GM04504 (cell line): Measurements from ENCODE around the gene ZNF195.
A peak's percentile ranks its signal among the peaks of the same experiment; 100 is the strongest.
"Not testable (repeated sequence)": the region's sequence is repeated elsewhere in the genome, so short reads cannot be mapped to it uniquely, and the experiment has no call there.

Experiments
- DNase-seq: peaks from one replicate; pipeline ENCODE4 v3.0.0-alpha.2; 2012; ENCODE audit warnings: low read depth

The ZNF195 gene

GRCh38 chr11:3378426-3379423, at the start of gene ZNF195:
Gene ZNF195 (minus strand): TSS chr11:3379146. CDS start chr11:3379040, 106 bp downstream.
- DNase-seq, result peak; percentile 85

- not testable (repeated sequence) for DNase-seq
Measured at GRCh38 chr11:3428076-3428475, 49.1 kb upstream of the ZNF195 start.

GRCh38 chr11:3426541-3426940, 47.6 kb upstream of the ZNF195 start:
- DNase-seq, result not testable (repeated sequence)

GRCh38 chr11:3423928-3424327, 45.0 kb upstream of the ZNF195 start:
- DNase-seq, result not testable (repeated sequence)

- peak; percentile 17 for DNase-seq
Measured at GRCh38 chr11:3423138-3423731, 44.3 kb upstream of the ZNF195 start.

GRCh38 chr11:3422380-3423137, 43.6 kb upstream of the ZNF195 start:
- DNase-seq, result peak; percentile 95

- peak; percentile 29 for DNase-seq
Measured at GRCh38 chr11:3421608-3422379, 42.8 kb upstream of the ZNF195 start.

- DNase-seq, result not testable (repeated sequence)
Measured at GRCh38 chr11:3420281-3421042, 41.5 kb upstream of the ZNF195 start.

- not testable (repeated sequence) for DNase-seq
Measured at GRCh38 chr11:3419496-3419895, 40.5 kb upstream of the ZNF195 start.

- peak; percentile 25 for DNase-seq
Measured at GRCh38 chr11:3417047-3417446, 38.1 kb upstream of the ZNF195 start.

- DNase-seq, result not testable (repeated sequence)
Measured at GRCh38 chr11:3415301-3415700, 36.4 kb upstream of the ZNF195 start.

- DNase-seq, result not testable (repeated sequence)
Measured at GRCh38 chr11:3413666-3414065, 34.7 kb upstream of the ZNF195 start.

GRCh38 chr11:3412837-3413236, 33.9 kb upstream of the ZNF195 start:
- no peak for DNase-seq

GRCh38 chr11:3408722-3409121, 29.8 kb upstream of the ZNF195 start:
- peak; percentile 34 for DNase-seq

GRCh38 chr11:3408058-3408605, 29.2 kb upstream of the ZNF195 start:
- DNase-seq, result not testable (repeated sequence)

- DNase-seq, result not testable (repeated sequence)
Measured at GRCh38 chr11:3406937-3407336, 28.0 kb upstream of the ZNF195 start.

- DNase-seq, result not testable (repeated sequence)
Measured at GRCh38 chr11:3406223-3406875, 27.4 kb upstream of the ZNF195 start.

GRCh38 chr11:3404076-3404925, 25.4 kb upstream of the ZNF195 start:
- not testable (repeated sequence) for DNase-seq

- DNase-seq, result not testable (repeated sequence)
Measured at GRCh38 chr11:3402861-3403250, 23.9 kb upstream of the ZNF195 start.
